Colonic mucosa (tissue), 4 donors: ENCODE data around the gene ZBTB34. TPM values are rescaled to one million over a fixed set of nuclear protein-coding genes. Genes with fewer than 3 reads are reported as not detected.

Source experiments
- DNase-seq: peaks from one replicate; pipeline ENCODE4 v3.0.0-alpha.2; 2020
- H3K27ac ChIP-seq: fragments of 200-600 bp; one replicate; pipeline ENCODE4 v1.8.0; 2021
- H3K27me3 ChIP-seq: fragments of 200-600 bp; one replicate; pipeline ENCODE4 v1.8.0; 2021
- H3K36me3 ChIP-seq: fragments of 200-600 bp; one replicate; pipeline ENCODE4 v1.8.0; 2021
- H3K4me1 ChIP-seq: fragments of 200-600 bp; one replicate; pipeline ENCODE4 v1.8.0; 2021; ENCODE audit warnings: mild to moderate bottlenecking
- H3K4me3 ChIP-seq: fragments of 200-600 bp; one replicate; pipeline ENCODE4 v1.8.0; 2021
- H3K9ac ChIP-seq, 2 donors: one replicate each; pipeline ENCODE4 v1.7.0; 2013; ENCODE audit warnings: control low read depth in 2 of 2, low read depth in 2 of 2, low read length in 2 of 2
- H3K9me3 ChIP-seq: fragments of 200-600 bp; one replicate; pipeline ENCODE4 v1.8.0; 2021
- intact Hi-C: fragments of 100-400 bp; cut with DNase I; formaldehyde crosslinking; loops from one replicate; pipeline ENCODE4 v1.14.1; 2022
- total RNA-seq, 2 donors: library from RNA; stranded (reverse); fragmentation: NEBNext Ultra II Directional in 1 of 2; extraction: Animal tissue kit (Norgen Biotek cat#: 25700) in 1 of 2; gene quantifications; one replicate each; pipeline ENCODE4 v1.2.1, GENCODE V29; 2021
- TF ChIP-seq, protein P1 (sequence below): fragments of 200-600 bp; IDR thresholded peaks from one replicate; pipeline ENCODE4 v1.8.0; 2022; ENCODE audit warnings: antibody characterized with exemption, mild to moderate bottlenecking
- donor health status: healthy.
- donor health status: DM: no; HTN: no; CAD: no.
- donor health status: DM: no; HTN: no; CAD: no.

Gene ZBTB34
- total RNA-seq, 2 donors from 2014 or later, result 4.6 to 10.3 TPM

DNA sequence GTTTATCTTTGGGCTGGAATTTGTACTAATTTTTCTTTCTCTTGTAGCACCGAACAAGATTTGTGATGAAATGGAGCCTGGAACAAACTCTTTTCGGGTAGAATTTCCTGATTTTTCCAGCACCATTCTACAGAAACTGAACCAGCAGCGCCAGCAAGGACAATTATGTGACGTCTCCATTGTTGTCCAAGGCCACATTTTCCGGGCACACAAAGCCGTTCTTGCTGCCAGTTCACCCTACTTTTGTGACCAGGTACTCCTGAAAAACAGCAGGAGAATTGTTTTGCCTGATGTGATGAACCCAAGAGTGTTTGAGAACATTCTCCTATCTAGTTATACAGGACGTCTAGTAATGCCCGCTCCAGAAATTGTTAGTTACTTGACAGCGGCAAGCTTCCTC is 28.0 kb upstream of the ZBTB34 start:
- intact Hi-C loops, result no loop called here

DNA sequence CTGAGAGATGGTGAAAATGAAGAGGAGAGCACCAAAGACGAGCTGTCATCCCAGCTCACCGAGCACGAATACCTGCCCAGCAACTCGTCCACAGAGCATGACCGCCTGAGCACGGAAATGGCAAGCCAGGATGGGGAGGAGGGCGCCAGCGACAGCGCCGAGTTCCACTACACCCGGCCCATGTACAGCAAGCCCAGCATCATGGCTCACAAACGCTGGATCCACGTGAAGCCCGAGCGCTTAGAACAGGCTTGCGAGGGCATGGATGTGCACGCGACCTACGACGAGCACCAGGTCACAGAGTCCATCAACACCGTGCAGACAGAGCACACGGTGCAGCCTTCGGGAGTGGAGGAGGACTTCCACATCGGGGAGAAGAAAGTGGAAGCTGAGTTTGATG is 27.4 kb upstream of the ZBTB34 start:
- H3K36me3 ChIP-seq, result no peaks in the 10 kb centered on the region
- no peak overlapping the region for H3K27ac ChIP-seq
- no peak overlapping the region for H3K9ac ChIP-seq
- no peaks in the 10 kb centered on the region for H3K27me3 ChIP-seq
- H3K4me1 ChIP-seq, result no peaks in the 10 kb centered on the region
- H3K4me3 ChIP-seq, result no peak overlapping the region
- TF ChIP-seq, protein P1, sequence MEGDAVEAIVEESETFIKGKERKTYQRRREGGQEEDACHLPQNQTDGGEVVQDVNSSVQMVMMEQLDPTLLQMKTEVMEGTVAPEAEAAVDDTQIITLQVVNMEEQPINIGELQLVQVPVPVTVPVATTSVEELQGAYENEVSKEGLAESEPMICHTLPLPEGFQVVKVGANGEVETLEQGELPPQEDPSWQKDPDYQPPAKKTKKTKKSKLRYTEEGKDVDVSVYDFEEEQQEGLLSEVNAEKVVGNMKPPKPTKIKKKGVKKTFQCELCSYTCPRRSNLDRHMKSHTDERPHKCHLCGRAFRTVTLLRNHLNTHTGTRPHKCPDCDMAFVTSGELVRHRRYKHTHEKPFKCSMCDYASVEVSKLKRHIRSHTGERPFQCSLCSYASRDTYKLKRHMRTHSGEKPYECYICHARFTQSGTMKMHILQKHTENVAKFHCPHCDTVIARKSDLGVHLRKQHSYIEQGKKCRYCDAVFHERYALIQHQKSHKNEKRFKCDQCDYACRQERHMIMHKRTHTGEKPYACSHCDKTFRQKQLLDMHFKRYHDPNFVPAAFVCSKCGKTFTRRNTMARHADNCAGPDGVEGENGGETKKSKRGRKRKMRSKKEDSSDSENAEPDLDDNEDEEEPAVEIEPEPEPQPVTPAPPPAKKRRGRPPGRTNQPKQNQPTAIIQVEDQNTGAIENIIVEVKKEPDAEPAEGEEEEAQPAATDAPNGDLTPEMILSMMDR, result no peak
- H3K9me3 ChIP-seq, result no peaks in the 10 kb centered on the region
- intact Hi-C loops, result no loop called here
- no peak for DNase-seq

More for the DNA sequence above, 28.0 kb upstream of the ZBTB34 start:
- no peak for DNase-seq
- TF ChIP-seq, protein P1, result no peak
- Histone ChIP-seq H3K9ac (no peak overlapping the region), H3K9me3 (no peaks in the 10 kb centered on the region), H3K4me3 (no peak overlapping the region), H3K36me3 (no peaks in the 10 kb centered on the region), H3K27ac (no peak overlapping the region), H3K4me1 (no peaks in the 10 kb centered on the region), H3K27me3 (no peaks in the 10 kb centered on the region)

DNA sequence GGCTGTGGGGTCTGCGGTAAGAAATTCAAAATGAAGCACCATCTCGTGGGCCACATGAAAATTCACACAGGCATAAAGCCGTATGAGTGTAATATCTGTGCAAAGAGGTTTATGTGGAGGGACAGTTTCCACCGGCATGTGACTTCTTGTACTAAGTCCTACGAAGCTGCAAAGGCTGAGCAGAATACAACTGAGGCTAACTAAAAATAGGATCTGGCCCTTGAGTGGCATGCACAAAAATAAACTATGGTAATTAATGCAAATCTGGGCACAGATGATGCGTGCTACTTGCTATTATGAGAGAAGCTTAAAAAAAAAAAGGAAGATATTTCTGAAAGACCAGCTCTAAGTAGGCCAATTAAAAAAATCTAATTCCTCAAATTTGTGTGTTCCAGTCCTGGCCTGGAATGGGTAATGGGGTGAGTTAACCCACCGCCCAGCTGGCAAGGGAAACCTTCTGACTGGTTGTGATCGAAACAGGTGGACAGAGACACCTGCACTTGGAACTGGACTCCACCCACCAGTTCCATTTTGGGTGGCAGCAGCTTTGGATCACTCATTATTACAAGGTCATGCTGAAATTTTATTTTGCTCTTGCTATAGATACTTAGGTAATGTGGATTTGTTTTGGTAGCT is 26.6 kb upstream of the ZBTB34 start:
- TF ChIP-seq, protein P1, result no peak
- H3K9ac ChIP-seq, result no peak overlapping the region
- no peaks in the 10 kb centered on the region for H3K27me3 ChIP-seq
- no peaks in the 10 kb centered on the region for H3K4me1 ChIP-seq
- H3K36me3 ChIP-seq, result no peaks in the 10 kb centered on the region
- no peak overlapping the region for H3K4me3 ChIP-seq
- H3K9me3 ChIP-seq, result no peaks in the 10 kb centered on the region
- no peak overlapping the region for H3K27ac ChIP-seq
- DNase-seq, result no peak
- intact Hi-C loops, result no loop called here

DNA sequence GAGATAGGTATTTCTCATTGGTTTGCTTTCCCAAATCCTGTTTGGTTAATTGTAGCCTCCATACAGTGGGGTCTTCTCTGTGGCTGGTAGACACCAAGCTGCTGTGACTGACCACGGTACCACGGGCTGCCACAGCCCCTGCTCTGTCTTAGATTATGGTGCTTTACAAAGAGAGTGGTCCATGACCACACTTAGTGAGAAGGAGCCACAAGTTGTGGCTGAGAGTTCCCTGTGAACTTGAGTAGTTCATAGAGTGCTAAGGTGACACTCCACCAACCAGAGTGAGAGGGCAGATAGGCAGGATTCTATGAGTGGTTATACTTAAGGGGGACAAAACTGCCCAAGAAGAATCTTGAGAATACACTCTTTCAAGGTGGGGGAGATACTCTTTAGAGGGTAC is 25.8 kb upstream of the ZBTB34 start:
- no peak overlapping the region for H3K9ac ChIP-seq
- no peaks in the 10 kb centered on the region for H3K27me3 ChIP-seq
- no peak overlapping the region for H3K4me3 ChIP-seq
- intact Hi-C loops, result no loop called here
- no peaks in the 10 kb centered on the region for H3K9me3 ChIP-seq
- TF ChIP-seq, protein P1, result no peak
- no peaks in the 10 kb centered on the region for H3K4me1 ChIP-seq
- H3K36me3 ChIP-seq, result no peaks in the 10 kb centered on the region
- no peak overlapping the region for H3K27ac ChIP-seq
- no peak for DNase-seq

DNA sequence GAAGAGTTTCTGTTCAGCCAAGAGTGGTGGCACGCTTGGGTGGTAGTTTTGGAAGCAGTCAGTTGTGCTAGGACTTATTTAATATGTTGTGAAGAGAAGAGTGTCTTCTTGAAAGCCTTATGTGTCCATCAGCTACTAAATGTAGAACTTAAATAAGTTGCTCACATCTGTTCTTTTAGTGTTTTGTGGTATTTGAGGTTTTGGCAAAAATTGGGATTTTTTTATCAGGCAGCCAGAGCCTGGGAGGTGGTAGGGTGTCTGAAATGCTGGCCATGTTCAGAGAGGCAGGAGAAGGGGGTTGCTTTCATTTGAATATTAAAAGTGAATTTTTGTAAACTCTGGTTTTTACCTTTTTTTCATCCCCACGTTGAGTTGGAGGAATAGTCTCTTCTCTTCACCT is 24.2 kb upstream of the ZBTB34 start:
- TF ChIP-seq, protein P1, result no peak
- no peak overlapping the region for H3K4me3 ChIP-seq
- intact Hi-C loops, result no loop called here
- no peak for DNase-seq
- H3K9me3 ChIP-seq, result no peaks in the 10 kb centered on the region
- H3K27me3 ChIP-seq, result no peaks in the 10 kb centered on the region
- no peak overlapping the region for H3K9ac ChIP-seq
- H3K4me1 ChIP-seq, result no peaks in the 10 kb centered on the region
- no peaks in the 10 kb centered on the region for H3K36me3 ChIP-seq
- no peak overlapping the region for H3K27ac ChIP-seq
